Measurements from ENCODE around the gene CNN3. TPM values are rescaled to one million over a fixed set of nuclear protein-coding genes. Genes with fewer than 3 reads are reported as not detected.

CNN3 gene
- total RNA-seq, 2 experiments from 2014 or later, result 1.1 to 1.4 TPM

DNA sequence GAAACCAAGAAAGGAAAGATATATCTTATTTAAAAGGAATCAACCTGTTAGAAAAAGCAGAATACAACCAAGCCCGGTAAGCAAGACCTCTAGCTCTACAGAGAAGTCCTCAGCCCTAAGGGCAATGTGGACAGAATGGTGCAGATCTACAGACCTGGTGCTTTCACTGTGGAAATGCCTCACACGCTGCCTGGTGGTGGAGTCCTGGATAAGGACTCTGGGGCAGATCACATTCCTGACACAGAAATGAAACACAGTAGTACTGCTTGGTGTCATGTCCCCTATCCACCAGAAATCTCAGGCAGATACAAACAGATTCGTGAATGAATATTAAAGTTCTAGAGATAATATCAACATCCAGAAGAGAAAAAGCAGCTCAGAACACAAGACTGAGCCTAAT is 6.8 kb downstream of the CNN3 start:
- CTCF ChIA-PET, result no interaction called here
- H3K4me3 Mint-ChIP-seq, result no peak overlapping the region
- H3K27ac Mint-ChIP-seq, result no peak overlapping the region
- H3K36me3 Mint-ChIP-seq (ENCODE audit: low read depth), result no peaks in the 10 kb centered on the region
- ATAC-seq (ENCODE audit: poor library complexity) (no peak), DNase-seq (no peak)
- POLR2A ChIA-PET, result no interaction called here
- TF ChIP-seq, protein P1, sequence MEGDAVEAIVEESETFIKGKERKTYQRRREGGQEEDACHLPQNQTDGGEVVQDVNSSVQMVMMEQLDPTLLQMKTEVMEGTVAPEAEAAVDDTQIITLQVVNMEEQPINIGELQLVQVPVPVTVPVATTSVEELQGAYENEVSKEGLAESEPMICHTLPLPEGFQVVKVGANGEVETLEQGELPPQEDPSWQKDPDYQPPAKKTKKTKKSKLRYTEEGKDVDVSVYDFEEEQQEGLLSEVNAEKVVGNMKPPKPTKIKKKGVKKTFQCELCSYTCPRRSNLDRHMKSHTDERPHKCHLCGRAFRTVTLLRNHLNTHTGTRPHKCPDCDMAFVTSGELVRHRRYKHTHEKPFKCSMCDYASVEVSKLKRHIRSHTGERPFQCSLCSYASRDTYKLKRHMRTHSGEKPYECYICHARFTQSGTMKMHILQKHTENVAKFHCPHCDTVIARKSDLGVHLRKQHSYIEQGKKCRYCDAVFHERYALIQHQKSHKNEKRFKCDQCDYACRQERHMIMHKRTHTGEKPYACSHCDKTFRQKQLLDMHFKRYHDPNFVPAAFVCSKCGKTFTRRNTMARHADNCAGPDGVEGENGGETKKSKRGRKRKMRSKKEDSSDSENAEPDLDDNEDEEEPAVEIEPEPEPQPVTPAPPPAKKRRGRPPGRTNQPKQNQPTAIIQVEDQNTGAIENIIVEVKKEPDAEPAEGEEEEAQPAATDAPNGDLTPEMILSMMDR (IDR thresholded peaks at IDR 0.05), result no peak
- H3K9me3 Mint-ChIP-seq, result no peaks in the 10 kb centered on the region
- no peak overlapping the region for H3K4me3 ChIP-seq (ENCODE audit: low read length)
- H3K27me3 ChIP-seq (ENCODE audit: control insufficient read depth in 1 of 2, insufficient read depth in 2 of 2, low read length in 2 of 2), result peaks cover 6% of the 10 kb centered on the region in 2 experiments
- H3K27ac ChIP-seq (ENCODE audit: low read depth in 1 of 2, low read length in 2 of 2), result no peak overlapping the region
- peaks cover 69% of the 10 kb centered on the region for H3K27me3 Mint-ChIP-seq
- peaks cover 5% of the 10 kb centered on the region for H3K4me1 Mint-ChIP-seq (ENCODE audit: low read depth)
- no peaks in the 10 kb centered on the region for H3K36me3 ChIP-seq (ENCODE audit: insufficient read depth, low read length)
- no peaks in the 10 kb centered on the region for H3K4me1 ChIP-seq (ENCODE audit: insufficient read depth, low read length)
- H3K9me3 ChIP-seq (ENCODE audit: control insufficient read depth in 1 of 2, insufficient read depth in 1 of 2, low read length in 2 of 2), result no peaks in the 10 kb centered on the region
- intact Hi-C loops (cut with DNase I, micrococcal nuclease), result loop anchor here in 1 of 2 experiments (5.0 kb wide), 1 partner anchor 63 kb away; no protein-coding TSS in a partner anchor

- Histone ChIP-seq H3K36me3 (ENCODE audit: insufficient read depth, low read length) (no peaks in the 10 kb centered on the region), H3K9me3 (ENCODE audit: control insufficient read depth in 1 of 2, insufficient read depth in 1 of 2, low read length in 2 of 2) (no peaks in the 10 kb centered on the region), H3K4me1 (ENCODE audit: insufficient read depth, low read length) (no peaks in the 10 kb centered on the region), H3K27me3 (ENCODE audit: control insufficient read depth in 1 of 2, insufficient read depth in 2 of 2, low read length in 2 of 2) (peaks cover under 1 to 6% of the 10 kb centered on the region in 2 experiments), H3K27ac (ENCODE audit: low read depth in 1 of 2, low read length in 2 of 2) (no peak overlapping the region), H3K4me3 (ENCODE audit: low read length) (no peak overlapping the region)
- intact Hi-C loops (cut with DNase I, micrococcal nuclease), result loop anchor here in 1 of 2 experiments (5.0 kb wide), 1 partner anchor 62 kb away; no protein-coding TSS in a partner anchor
- H3K4me3 Mint-ChIP-seq, result no peak overlapping the region
- CTCF ChIA-PET, result no interaction called here
- no peaks in the 10 kb centered on the region for H3K9me3 Mint-ChIP-seq
- peaks cover 63% of the 10 kb centered on the region for H3K27me3 Mint-ChIP-seq
- TF ChIP-seq, protein P1 (IDR thresholded peaks at IDR 0.05), result no peak
- H3K36me3 Mint-ChIP-seq (ENCODE audit: low read depth), result no peaks in the 10 kb centered on the region
- H3K4me1 Mint-ChIP-seq (ENCODE audit: low read depth), result no peaks in the 10 kb centered on the region
- DNase-seq, result no peak
- no peak for ATAC-seq (ENCODE audit: poor library complexity)
- POLR2A ChIA-PET, result interaction anchor here (0.6 kb wide), 1 partner anchor 20 kb away, joined by 4 read pairs; no protein-coding TSS in a partner anchor
- H3K27ac Mint-ChIP-seq, result no peak overlapping the region
These were observed 7.5 kb downstream of the CNN3 start for GRCh38 chr1:94919241-94920030.

DNA sequence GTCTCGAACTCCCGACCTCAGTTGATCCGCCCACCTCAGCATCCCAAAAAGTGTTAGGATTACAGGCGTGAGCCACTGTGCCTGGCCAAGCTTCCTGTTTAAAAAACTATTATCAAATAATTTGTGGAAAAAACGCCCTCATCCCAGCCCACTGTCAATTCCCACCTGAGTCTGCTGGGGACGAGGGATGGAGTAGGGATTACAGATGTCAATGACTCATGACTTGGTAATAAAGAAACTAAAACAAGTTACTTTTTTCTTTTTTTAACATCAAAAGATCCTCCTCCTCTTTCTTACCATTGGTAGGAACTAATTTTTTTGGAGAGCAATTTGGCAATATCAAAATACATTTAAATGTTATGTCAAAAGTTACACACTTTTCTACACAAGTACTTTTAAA is 9.7 kb downstream of the CNN3 start:
- ATAC-seq (ENCODE audit: poor library complexity), result no peak
- CTCF ChIA-PET, result no interaction called here
- peaks cover 48% of the 10 kb centered on the region for H3K27me3 Mint-ChIP-seq
- Histone ChIP-seq H3K27me3 (ENCODE audit: control insufficient read depth in 1 of 2, insufficient read depth in 2 of 2, low read length in 2 of 2) (peaks cover 0 to 2% of the 10 kb centered on the region in 2 experiments), H3K4me1 (ENCODE audit: insufficient read depth, low read length) (no peaks in the 10 kb centered on the region), H3K36me3 (ENCODE audit: insufficient read depth, low read length) (no peaks in the 10 kb centered on the region), H3K9me3 (ENCODE audit: control insufficient read depth in 1 of 2, insufficient read depth in 1 of 2, low read length in 2 of 2) (no peaks in the 10 kb centered on the region), H3K4me3 (ENCODE audit: low read length) (no peak overlapping the region), H3K27ac (ENCODE audit: low read depth in 1 of 2, low read length in 2 of 2) (no peak overlapping the region)
- no peak overlapping the region for H3K27ac Mint-ChIP-seq
- H3K4me1 Mint-ChIP-seq (ENCODE audit: low read depth), result no peaks in the 10 kb centered on the region
- H3K9me3 Mint-ChIP-seq, result no peaks in the 10 kb centered on the region
- H3K4me3 Mint-ChIP-seq, result no peak overlapping the region
- POLR2A ChIA-PET, result no interaction called here
- DNase-seq, result no peak
- TF ChIP-seq, protein P1 (IDR thresholded peaks at IDR 0.05), result no peak
- intact Hi-C loops (cut with DNase I, micrococcal nuclease), result no loop called here
- no peaks in the 10 kb centered on the region for H3K36me3 Mint-ChIP-seq (ENCODE audit: low read depth)
